Testis (tissue), 3 donors: ENCODE measurements around the gene TCF12. TPM values are rescaled to one million over a fixed set of nuclear protein-coding genes. Genes with fewer than 3 reads are reported as not detected.

Experiments
- DNase-seq: peaks from one replicate; pipeline ENCODE4 v3.0.0-alpha.2; 2019
- H3K27ac ChIP-seq, 2 donors: fragments of 200-600 bp; sonication (generic); one replicate each; pipeline ENCODE4 v1.5.1; 2019
- H3K27me3 ChIP-seq: fragments of 200-600 bp; sonication (generic); one replicate; pipeline ENCODE4 v1.5.1; 2019
- H3K36me3 ChIP-seq: fragments of 200-600 bp; sonication (generic); one replicate; pipeline ENCODE4 v1.5.1; 2017; ENCODE audit warnings: low read depth; ENCODE audit errors: missing control alignments
- H3K4me1 ChIP-seq: fragments of 200-600 bp; sonication (generic); one replicate; pipeline ENCODE4 v1.5.1; 2019
- H3K4me3 ChIP-seq, 2 donors: fragments of 200-600 bp; sonication (generic); one replicate each; pipeline ENCODE4 v1.5.1; 2017 to 2019
- H3K9me3 ChIP-seq: fragments of 200-600 bp; sonication (generic); one replicate; pipeline ENCODE4 v1.5.1; 2017
- CTCF ChIP-seq, 3 experiments: fragments of 450-650 bp in 2 of 3; fragments of 200-600 bp in 1 of 3; sonication (generic) in 1 of 3; IDR thresholded peaks; one replicate each; pipeline ENCODE4 v1.5.1; 2016 to 2019; ENCODE audit warnings: antibody characterized with exemption in 3 of 3, mild to moderate bottlenecking in 2 of 3, moderate library complexity in 1 of 3
- POLR2A ChIP-seq: fragments of 450-650 bp; IDR thresholded peaks from one replicate; pipeline ENCODE4 v1.6.1; 2017; ENCODE audit warnings: antibody characterized with exemption, mild to moderate bottlenecking, moderate library complexity
- WGBS, 2 donors: methylation state at CpG; one replicate each; pipeline ENCODE4 v1.1.5; 2018; 5-methylcytosine and 5-hydroxymethylcytosine counted together
- intact Hi-C: fragments of 100-400 bp; cut with DNase I; formaldehyde crosslinking; loops from one replicate; pipeline ENCODE4 v1.15.1; 2023; ENCODE audit warnings: low total_unique reads
- polyA plus RNA-seq: library from polyadenylated mRNA; stranded (reverse); fragments of 350-450 nt; fragmentation: Illumina TruSeq; extraction: RNeasy Lipid Tissue Mini Kit (QIAGEN cat#74804); gene quantifications from one replicate; pipeline ENCODE4 v1.2.3, GENCODE V29; 2014; ENCODE audit warnings: low read depth, low replicate concordance; ENCODE audit not compliant: insufficient read depth
- total RNA-seq, 2 donors: library from RNA; depleted of rRNA; stranded (reverse); fragments of >200 nt; gene quantifications; one replicate each; pipeline ENCODE4 v1.2.3, GENCODE V29; 2016

TCF12 gene
- total and polyA plus RNA-seq, 3 donors from 2014 or later: 51.8 to 152 (median 146) TPM

- DNase-seq: no peak
- Histone ChIP-seq H3K4me3 (no peak overlapping the region), H3K27me3 (no peaks in the 10 kb centered on the region), H3K27ac (no peak overlapping the region), H3K9me3 (no peaks in the 10 kb centered on the region), H3K36me3 (no peaks in the 10 kb centered on the region), H3K4me1 (no peaks in the 10 kb centered on the region)
- TF ChIP-seq POLR2A (no peak), CTCF (IDR thresholded peaks at IDR 0.05) (no peak)
- 82 to 88% methylated on average over 4 of the region's 4 CpGs for WGBS, 2 donors
- intact Hi-C loops: no loop called here
Measured at GRCh38 chr15:57100136-57100539, 181.7 kb downstream of the TCF12 start.

GRCh38 chr15:57102858-57103257 is 184.4 kb downstream of the TCF12 start:
- H3K9me3 ChIP-seq: no peaks in the 10 kb centered on the region
- H3K36me3 ChIP-seq: no peaks in the 10 kb centered on the region
- no peak overlapping the region for H3K27ac ChIP-seq
- no peak for TF ChIP-seq POLR2A
- no peak for TF ChIP-seq CTCF (IDR thresholded peaks at IDR 0.05)
- 86 to 89% methylated on average over 5 of the region's 5 CpGs for WGBS, 2 donors
- H3K27me3 ChIP-seq: no peaks in the 10 kb centered on the region
- H3K4me3 ChIP-seq: no peak overlapping the region
- no peak for DNase-seq
- H3K4me1 ChIP-seq: no peaks in the 10 kb centered on the region
- intact Hi-C loops: no loop called here

- intact Hi-C loops: no loop called here
- TF ChIP-seq CTCF (IDR thresholded peaks at IDR 0.05): no peak
- Histone ChIP-seq H3K27ac (no peak overlapping the region), H3K36me3 (no peaks in the 10 kb centered on the region), H3K9me3 (no peaks in the 10 kb centered on the region), H3K4me1 (no peaks in the 10 kb centered on the region), H3K4me3 (no peak overlapping the region), H3K27me3 (no peaks in the 10 kb centered on the region)
- no peak for DNase-seq
- WGBS, 2 donors: 93 to 99% methylated on average over 2 of the region's 2 CpGs
Measured at GRCh38 chr15:57108296-57108695, 189.9 kb downstream of the TCF12 start.

GRCh38 chr15:57109005-57109404 is 190.6 kb downstream of the TCF12 start:
- Histone ChIP-seq H3K9me3 (no peaks in the 10 kb centered on the region), H3K4me3 (no peak overlapping the region), H3K36me3 (no peaks in the 10 kb centered on the region), H3K27me3 (no peaks in the 10 kb centered on the region), H3K4me1 (no peaks in the 10 kb centered on the region), H3K27ac (no peak overlapping the region)
- DNase-seq: no peak
- no peak for TF ChIP-seq POLR2A
- TF ChIP-seq CTCF (IDR thresholded peaks at IDR 0.05): no peak
- WGBS, 2 donors: 90% methylated on average over 2 of the region's 2 CpGs
- intact Hi-C loops: no loop called here

- no peaks in the 10 kb centered on the region for H3K36me3 ChIP-seq
- TF ChIP-seq POLR2A: no peak
- peak in 1 of 3 experiments; percentile 8 for TF ChIP-seq CTCF (IDR thresholded peaks at IDR 0.05)
- DNase-seq: no peak
- no peak overlapping the region for H3K4me3 ChIP-seq
- H3K9me3 ChIP-seq: no peaks in the 10 kb centered on the region
- H3K4me1 ChIP-seq: no peaks in the 10 kb centered on the region
- H3K27ac ChIP-seq: no peak overlapping the region
- WGBS, 2 donors: 62 to 75% methylated on average over 4 of the region's 4 CpGs
- no peaks in the 10 kb centered on the region for H3K27me3 ChIP-seq
- intact Hi-C loops: no loop called here
Measured at GRCh38 chr15:57111002-57111401, 192.6 kb downstream of the TCF12 start.
